HepG2 (cell line): ENCODE data around the gene GNPNAT1. TPM values are rescaled to one million over a fixed set of nuclear protein-coding genes. Genes with fewer than 3 reads are reported as not detected.

Source experiments
- FOXA1 ChIP-seq, 2 experiments: fragments of 450-650 bp in 1 of 2; sonication (generic) in 1 of 2; formaldehyde crosslinking in 1 of 2; IDR thresholded peaks; 2 replicates each; pipeline versions ENCODE4 v1.4.0 to v1.6.1; 2016 to 2020; ENCODE audit warnings: missing genetic modification reagents in 1 of 2
- HDAC2 ChIP-seq: sonication (generic); formaldehyde crosslinking; IDR thresholded peaks from 2 replicates; pipeline ENCODE4 v1.4.0; 2020; ENCODE audit warnings: missing genetic modification reagents
- KDM1A ChIP-seq: IDR thresholded peaks from 2 replicates; pipeline ENCODE4 v1.6.1; 2016; ENCODE audit warnings: missing compliant biosample characterization
- POGZ ChIP-seq: sonication (generic); formaldehyde crosslinking; IDR thresholded peaks from 2 replicates; pipeline ENCODE4 v1.4.0; 2020; ENCODE audit warnings: mild to moderate bottlenecking, missing genetic modification reagents
- ZMYM3 ChIP-seq: sonication (generic); formaldehyde crosslinking; IDR thresholded peaks from 2 replicates; pipeline ENCODE4 v1.5.1; 2020; ENCODE audit warnings: mild to moderate bottlenecking, missing genetic modification reagents
- ZMYM4 ChIP-seq: sonication (generic); formaldehyde crosslinking; IDR thresholded peaks from 2 replicates; pipeline ENCODE4 v1.8.1; 2023; ENCODE audit warnings: mild to moderate bottlenecking, missing genetic modification reagents
- polyA plus RNA-seq, 8 experiments: library from polyadenylated mRNA; depleted of rRNA in 3 of 8; stranded (reverse) in 7 of 8; unstranded in 1 of 8; fragments of >200 nt; fragmentation: Illumina TruSeq in 4 of 8; extraction: Trizol in 4 of 8; gene quantifications; 2 replicates each; pipeline versions ENCODE4 v1.2.1 to v1.2.3, GENCODE V29; 2011 to 2016; ENCODE audit warnings: low read depth in 4 of 8, missing spikeins in 1 of 8, mixed read lengths in 1 of 8; ENCODE audit not compliant: insufficient read depth in 1 of 8
- total RNA-seq, 5 experiments: library from RNA; depleted of rRNA; stranded (reverse); fragments of >200 nt; fragmentation: Illumina TruSeq; extraction: Trizol; gene quantifications; 2 replicates each; pipeline ENCODE4 v1.2.3, GENCODE V29; 2016; ENCODE audit warnings: low read depth in 1 of 5
- TF ChIP-seq, protein P1 (sequence below): sonication (generic); formaldehyde crosslinking; IDR thresholded peaks from 2 replicates; pipeline ENCODE4 v1.5.1; 2020; ENCODE audit warnings: missing genetic modification reagents, mild to moderate bottlenecking, borderline replicate concordance
- TF ChIP-seq, protein P2 (sequence below): sonication (generic); formaldehyde crosslinking; IDR thresholded peaks from 2 replicates; pipeline ENCODE4 v1.5.0; 2020; ENCODE audit warnings: mild to moderate bottlenecking, missing genetic modification reagents
- TF ChIP-seq, protein P3 (sequence below): sonication (generic); formaldehyde crosslinking; IDR thresholded peaks from 2 replicates; pipeline ENCODE4 v1.4.0; 2020; ENCODE audit warnings: missing genetic modification reagents, borderline replicate concordance

The GNPNAT1 gene
- total and polyA plus RNA-seq, 2 of the 13 experiments (the other 11 are each of a cell fraction or from before 2014, with no cell fraction given): 38.3 to 54.9 TPM

GRCh38 chr14:52793061-52793460 lies 1.7 kb upstream of the GNPNAT1 start (continued):
- TF ChIP-seq, protein P1, sequence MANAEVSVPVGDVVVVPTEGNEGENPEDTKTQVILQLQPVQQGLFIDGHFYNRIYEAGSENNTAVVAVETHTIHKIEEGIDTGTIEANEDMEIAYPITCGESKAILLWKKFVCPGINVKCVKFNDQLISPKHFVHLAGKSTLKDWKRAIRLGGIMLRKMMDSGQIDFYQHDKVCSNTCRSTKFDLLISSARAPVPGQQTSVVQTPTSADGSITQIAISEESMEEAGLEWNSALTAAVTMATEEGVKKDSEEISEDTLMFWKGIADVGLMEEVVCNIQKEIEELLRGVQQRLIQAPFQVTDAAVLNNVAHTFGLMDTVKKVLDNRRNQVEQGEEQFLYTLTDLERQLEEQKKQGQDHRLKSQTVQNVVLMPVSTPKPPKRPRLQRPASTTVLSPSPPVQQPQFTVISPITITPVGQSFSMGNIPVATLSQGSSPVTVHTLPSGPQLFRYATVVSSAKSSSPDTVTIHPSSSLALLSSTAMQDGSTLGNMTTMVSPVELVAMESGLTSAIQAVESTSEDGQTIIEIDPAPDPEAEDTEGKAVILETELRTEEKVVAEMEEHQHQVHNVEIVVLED (CRISPR knock-in tag): no peak
- TF ChIP-seq POGZ (CRISPR knock-in tag) (peak; percentile 62; the same call in 1 of the 2 replicates), FOXA1 (IDR thresholded peaks at IDR 0.05) (no peak), FOXA1 (CRISPR knock-in tag; IDR thresholded peaks at IDR 0.05) (peak; percentile 30; the same call in 1 of the 2 replicates), ZMYM3 (CRISPR knock-in tag) (peak; percentile 94), KDM1A (CRISPR knock-in tag) (peak; percentile 49; the same call in 1 of the 2 replicates), HDAC2 (CRISPR knock-in tag) (0 out of 2 replicates have a peak, but pooled peaks have one; percentile 19), ZMYM4 (peak; percentile 60; the same call in 1 of the 2 replicates)
- TF ChIP-seq, protein P2, sequence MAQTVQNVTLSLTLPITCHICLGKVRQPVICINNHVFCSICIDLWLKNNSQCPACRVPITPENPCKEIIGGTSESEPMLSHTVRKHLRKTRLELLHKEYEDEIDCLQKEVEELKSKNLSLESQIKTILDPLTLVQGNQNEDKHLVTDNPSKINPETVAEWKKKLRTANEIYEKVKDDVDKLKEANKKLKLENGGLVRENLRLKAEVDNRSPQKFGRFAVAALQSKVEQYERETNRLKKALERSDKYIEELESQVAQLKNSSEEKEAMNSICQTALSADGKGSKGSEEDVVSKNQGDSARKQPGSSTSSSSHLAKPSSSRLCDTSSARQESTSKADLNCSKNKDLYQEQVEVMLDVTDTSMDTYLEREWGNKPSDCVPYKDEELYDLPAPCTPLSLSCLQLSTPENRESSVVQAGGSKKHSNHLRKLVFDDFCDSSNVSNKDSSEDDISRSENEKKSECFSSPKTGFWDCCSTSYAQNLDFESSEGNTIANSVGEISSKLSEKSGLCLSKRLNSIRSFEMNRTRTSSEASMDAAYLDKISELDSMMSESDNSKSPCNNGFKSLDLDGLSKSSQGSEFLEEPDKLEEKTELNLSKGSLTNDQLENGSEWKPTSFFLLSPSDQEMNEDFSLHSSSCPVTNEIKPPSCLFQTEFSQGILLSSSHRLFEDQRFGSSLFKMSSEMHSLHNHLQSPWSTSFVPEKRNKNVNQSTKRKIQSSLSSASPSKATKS: no peak
- TF ChIP-seq, protein P3, sequence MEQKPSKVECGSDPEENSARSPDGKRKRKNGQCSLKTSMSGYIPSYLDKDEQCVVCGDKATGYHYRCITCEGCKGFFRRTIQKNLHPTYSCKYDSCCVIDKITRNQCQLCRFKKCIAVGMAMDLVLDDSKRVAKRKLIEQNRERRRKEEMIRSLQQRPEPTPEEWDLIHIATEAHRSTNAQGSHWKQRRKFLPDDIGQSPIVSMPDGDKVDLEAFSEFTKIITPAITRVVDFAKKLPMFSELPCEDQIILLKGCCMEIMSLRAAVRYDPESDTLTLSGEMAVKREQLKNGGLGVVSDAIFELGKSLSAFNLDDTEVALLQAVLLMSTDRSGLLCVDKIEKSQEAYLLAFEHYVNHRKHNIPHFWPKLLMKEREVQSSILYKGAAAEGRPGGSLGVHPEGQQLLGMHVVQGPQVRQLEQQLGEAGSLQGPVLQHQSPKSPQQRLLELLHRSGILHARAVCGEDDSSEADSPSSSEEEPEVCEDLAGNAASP (CRISPR knock-in tag): no peak
- TF ChIP-seq, all 625 proteins: peak for 15
